ENCODE data around the gene GPR156. TPM values are rescaled to one million over a fixed set of nuclear protein-coding genes. Genes with fewer than 3 reads are reported as not detected.

Gene GPR156
- total and polyA plus RNA-seq, 12 donors: 0.04 to 0.23 (median 0.07) TPM; not detected in 7

DNA sequence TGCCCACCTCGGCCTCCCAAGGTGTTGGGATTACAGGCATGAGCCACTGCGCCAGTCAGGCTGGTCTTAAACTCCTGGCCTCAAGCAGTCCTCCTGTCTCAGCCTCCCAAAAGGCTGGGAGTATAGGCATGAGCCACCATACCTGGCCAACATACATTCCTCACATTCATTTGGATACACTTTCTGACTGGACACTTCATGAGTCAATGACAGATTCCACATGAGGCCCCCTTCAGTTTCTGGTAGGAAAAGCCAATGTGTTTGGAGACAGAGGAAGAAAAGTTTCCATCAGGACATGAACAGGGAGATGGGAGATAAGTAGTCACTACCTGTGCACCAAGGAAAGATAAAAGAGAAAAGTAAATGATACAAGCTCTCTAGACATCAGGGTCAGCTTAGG lies 141.3 kb downstream of the GPR156 start:
- no peaks in the 10 kb centered on the region for H3K36me3 ChIP-seq
- H3K27me3 ChIP-seq: no peaks in the 10 kb centered on the region
- WGBS, 2 donors: 97 to 99% methylated on average over 2 of the region's 2 CpGs
- no peak overlapping the region for H3K27ac ChIP-seq
- TF ChIP-seq CTCF (IDR thresholded peaks at IDR 0.05): no peak
- no peak for ATAC-seq
- H3K4me3 ChIP-seq: no peak overlapping the region
- DNase-seq: no peak
- no peaks in the 10 kb centered on the region for H3K9me3 ChIP-seq
- intact Hi-C loops (cut with DNase I): no loop called here
- peaks cover 0 to 21% (median 16%) of the 10 kb centered on the region in 9 donors for H3K4me1 ChIP-seq

DNA sequence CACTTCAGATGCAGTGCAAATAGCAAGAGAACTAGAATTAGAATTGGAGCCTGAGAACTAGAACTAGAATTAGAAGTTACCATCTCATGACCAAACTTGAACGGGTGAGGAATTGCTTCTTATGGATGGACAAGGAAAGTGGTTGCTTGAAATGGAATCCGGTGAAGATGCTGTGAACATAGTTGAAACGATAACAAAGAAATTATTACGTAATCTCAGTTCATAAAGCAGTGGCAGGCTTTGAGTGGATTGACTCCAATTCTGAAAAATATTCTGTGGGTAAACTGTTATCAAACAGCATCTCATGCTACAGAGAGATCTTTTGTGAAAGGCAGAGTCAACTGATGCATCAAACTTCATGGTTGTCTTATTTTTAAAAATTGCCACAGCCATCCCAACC lies 142.8 kb downstream of the GPR156 start:
- Histone ChIP-seq H3K27ac (no peak overlapping the region), H3K4me1 (peaks cover 0 to 6% (median 2%) of the 10 kb centered on the region in 9 donors), H3K9me3 (no peaks in the 10 kb centered on the region), H3K36me3 (no peaks in the 10 kb centered on the region), H3K4me3 (no peak overlapping the region), H3K27me3 (no peaks in the 10 kb centered on the region)
- DNase-seq (no peak), ATAC-seq (no peak)
- TF ChIP-seq CTCF (IDR thresholded peaks at IDR 0.05): no peak
- intact Hi-C loops (cut with DNase I): no loop called here
- WGBS, 2 donors: 83 to 95% methylated on average over 4 of the region's 4 CpGs

DNA sequence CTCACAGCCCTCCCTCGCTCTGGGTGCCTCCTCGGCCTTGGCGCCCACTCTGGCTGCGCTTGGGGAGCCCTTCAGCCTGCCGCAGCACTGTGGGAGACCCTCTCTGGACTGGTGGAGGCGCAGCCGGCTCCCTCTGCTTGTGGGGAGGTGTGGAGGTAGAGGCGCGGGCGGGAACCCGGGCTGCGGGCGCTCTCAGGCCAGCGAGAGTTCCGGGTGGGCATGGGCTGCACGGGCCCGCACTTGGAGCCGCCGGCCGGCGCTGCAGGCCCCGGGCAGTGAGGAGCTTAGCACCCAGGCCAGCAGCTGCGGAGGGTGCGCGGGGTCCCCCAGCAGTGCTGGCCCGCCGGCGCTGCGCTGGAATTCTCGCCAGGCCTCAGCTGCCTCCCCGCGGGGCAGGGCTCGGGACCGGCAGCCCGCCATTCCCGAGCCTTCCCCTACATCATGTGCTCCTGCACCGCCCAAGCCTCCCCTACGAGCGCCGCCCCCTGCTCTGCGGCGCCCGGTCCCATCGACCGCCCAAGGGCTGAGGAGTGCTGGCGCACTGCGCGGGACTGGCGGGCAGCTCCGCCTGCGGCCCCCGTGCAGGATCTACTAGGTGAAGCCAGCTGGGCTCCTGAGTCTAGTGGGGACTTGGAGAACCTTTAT lies 144.8 kb downstream of the GPR156 start:
- no peak for ATAC-seq
- H3K4me3 ChIP-seq: no peak overlapping the region
- intact Hi-C loops (cut with DNase I): no loop called here
- no peak for TF ChIP-seq CTCF (IDR thresholded peaks at IDR 0.05)
- H3K4me1 ChIP-seq: no peaks in the 10 kb centered on the region
- WGBS, 2 donors: 97% methylated on average over 49 to 52 of the region's 52 CpGs
- no peaks in the 10 kb centered on the region for H3K36me3 ChIP-seq
- no peaks in the 10 kb centered on the region for H3K9me3 ChIP-seq
- DNase-seq: no peak
- H3K27ac ChIP-seq: no peak overlapping the region
- no peaks in the 10 kb centered on the region for H3K27me3 ChIP-seq

DNA sequence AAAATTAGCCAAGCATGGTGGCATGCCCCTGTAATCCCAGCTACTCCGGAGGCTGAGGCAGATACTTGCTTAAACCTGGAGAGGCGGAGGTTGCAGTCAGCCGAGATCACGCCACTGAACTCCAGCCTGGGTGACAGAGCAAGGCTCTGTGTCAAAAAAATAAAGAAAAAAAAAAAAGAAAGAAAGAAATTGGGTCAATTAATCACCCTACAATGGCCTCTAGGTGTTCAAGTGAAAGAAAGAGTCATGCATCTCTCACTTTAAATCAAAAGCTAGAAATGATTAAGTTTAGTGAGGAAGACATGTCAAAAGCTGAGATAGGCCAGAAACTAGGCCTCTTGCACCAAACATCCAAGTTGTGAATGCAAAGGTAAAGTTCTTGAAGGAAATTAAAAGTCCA lies 145.9 kb downstream of the GPR156 start:
- no peaks in the 10 kb centered on the region for H3K4me1 ChIP-seq
- H3K27me3 ChIP-seq: no peaks in the 10 kb centered on the region
- no peak for ATAC-seq
- no peak for TF ChIP-seq CTCF (IDR thresholded peaks at IDR 0.05)
- no peaks in the 10 kb centered on the region for H3K9me3 ChIP-seq
- no peak overlapping the region for H3K27ac ChIP-seq
- DNase-seq: no peak
- intact Hi-C loops (cut with DNase I): no loop called here
- WGBS, 2 donors: 94 to 99% methylated on average over 4 of the region's 4 CpGs
- H3K4me3 ChIP-seq: no peak overlapping the region
- H3K36me3 ChIP-seq: no peaks in the 10 kb centered on the region

All from heart right ventricle (tissue), 16 donors.